Measurements from ENCODE around the gene RPS17.
"Not testable (repeated sequence)": the region's sequence is repeated elsewhere in the genome, so short reads cannot be mapped to it uniquely, and the experiment has no call there.

RPS17 gene

GRCh38 chr15:82507693-82508092 is 32.6 kb downstream of the RPS17 start:
- DNase-seq (ENCODE audit: low spot score) = not testable (repeated sequence)

DNA sequence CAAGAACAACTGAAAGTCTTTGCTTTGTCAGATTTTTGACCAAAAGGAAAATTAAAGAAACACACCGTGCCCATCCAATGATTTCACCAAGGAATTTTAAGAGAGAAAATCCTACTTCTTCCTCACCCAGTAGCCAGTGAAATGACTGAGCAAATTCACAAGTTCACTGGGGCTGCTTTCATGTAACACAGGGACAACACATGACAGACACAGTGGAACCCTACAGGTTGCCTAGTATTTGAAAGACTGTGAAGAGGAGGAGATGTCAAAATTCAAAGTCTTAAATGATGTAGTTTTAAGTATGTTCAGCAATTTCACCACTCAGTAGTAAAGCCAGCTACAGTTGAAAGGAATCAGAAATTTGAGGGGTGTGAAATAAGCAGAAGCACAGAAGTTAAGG is 33.2 kb downstream of the RPS17 start:
- DNase-seq (ENCODE audit: low spot score) = not testable (repeated sequence)

DNA sequence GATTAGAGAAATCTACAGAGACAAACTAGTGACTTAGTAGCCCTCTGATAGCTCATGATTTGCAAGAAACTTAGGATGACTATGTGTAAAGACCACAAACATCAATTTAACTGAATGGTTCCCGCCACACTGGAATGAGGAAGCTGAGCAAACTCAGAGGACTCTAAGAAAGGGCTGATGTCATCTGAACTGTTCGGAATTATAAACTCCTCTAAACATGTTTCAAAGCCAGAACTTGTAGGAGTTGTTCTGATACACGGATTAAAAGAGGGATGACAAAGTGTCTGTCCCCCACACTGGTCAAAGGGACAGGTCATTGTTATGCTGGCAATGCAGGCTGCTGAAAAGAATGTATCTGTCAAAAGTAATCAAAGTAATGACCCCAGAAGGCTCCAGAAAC is 34.4 kb downstream of the RPS17 start:
- DNase-seq (ENCODE audit: low spot score) = not testable (repeated sequence)

DNA sequence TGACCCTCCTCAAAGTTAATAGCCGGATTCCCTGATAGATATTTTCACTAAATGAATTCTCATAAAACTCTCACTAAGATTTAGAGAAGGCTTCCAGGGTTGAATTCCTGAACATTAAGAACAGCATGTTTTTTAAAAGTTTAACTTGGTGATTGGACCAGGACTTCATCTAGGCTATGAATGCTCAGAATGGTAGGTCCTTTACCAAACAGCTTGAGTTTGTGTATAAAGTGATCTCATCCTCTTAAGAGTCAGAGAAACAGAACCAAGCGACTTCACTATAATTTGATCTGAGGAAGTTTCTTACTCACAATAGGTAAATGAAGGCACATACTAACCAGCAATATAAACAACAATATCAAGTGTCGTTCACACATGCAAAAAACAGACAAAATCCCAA is 36.2 kb downstream of the RPS17 start:
- not testable (repeated sequence) for DNase-seq (ENCODE audit: low spot score)

DNA sequence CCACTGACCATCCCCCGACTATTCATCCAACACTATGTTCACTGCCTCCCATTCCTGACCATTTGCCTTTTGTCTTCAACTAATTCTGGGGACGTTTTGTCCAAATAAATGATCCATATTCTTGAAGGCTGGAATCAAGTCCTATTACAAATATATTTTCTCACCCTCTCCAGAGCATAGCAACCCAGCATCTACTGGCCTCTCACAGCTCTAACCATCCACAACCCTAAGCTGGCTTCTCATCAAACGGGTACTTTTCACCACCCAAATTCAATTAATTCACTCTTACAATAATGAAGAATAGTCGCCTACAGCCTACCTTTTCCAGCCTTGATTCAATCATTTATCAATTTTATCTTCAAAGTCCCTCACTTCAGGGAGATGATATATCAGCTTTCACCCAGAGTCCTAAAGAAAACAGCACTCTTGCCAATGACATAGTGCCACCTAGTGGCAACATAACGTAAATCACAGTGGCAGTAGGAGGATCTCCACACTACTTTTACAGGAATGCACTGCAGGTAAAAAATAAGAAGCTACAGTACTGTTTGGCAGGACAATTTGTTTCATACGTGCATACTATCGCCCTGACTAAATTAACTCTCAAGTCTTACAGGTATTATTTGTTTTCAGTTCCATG is 37.4 kb downstream of the RPS17 start:
- DNase-seq (ENCODE audit: low spot score) = not testable (repeated sequence)

- DNase-seq (ENCODE audit: low spot score) = not testable (repeated sequence)
Observed at GRCh38 chr15:82500772-82501171, 39.5 kb downstream of the RPS17 start.

GRCh38 chr15:82497978-82498377 is 42.3 kb downstream of the RPS17 start:
- DNase-seq (ENCODE audit: low spot score) = not testable (repeated sequence)

DNA sequence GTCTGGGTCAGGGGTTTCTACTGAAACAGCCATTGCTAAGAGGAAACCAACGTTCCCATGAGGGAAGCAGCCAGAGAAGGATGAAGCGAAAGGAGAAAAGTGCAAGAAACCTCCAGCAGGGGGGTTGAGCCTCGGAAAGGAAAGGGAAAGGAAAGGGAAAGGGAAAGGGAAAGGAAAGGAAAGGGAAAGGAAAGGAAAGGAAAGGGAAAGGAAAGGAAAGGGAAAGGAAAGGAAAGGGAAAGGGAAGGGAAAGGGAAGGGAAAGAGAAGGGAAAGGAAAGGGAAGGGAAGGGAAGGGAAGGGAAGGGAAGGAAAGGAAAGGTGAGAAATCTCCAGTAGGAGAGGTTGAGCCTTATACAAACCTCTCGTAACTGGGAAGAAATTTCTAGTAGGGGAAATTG is 52.0 kb downstream of the RPS17 start:
- DNase-seq (ENCODE audit: low spot score) = not testable (repeated sequence)

DNA sequence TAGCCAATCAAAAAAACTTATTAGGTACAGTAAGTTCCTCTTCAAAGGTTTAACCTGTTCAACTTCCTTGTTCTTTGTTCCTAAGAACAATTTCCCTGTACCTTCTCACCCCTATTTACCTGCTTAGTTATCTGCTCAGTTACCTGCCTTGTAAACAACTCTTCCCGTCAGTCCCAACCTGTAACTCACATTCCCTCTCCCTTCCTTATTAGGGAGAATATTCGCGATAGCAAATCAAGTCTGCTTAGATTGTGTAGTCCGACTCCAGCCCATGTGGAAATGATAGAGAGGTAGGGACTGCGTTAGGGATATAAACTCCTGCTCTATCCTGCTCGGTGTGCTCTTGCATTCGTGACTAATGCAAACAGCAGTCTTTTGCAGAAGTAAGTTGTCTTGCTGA is 53.2 kb downstream of the RPS17 start:
- not testable (repeated sequence) for DNase-seq (ENCODE audit: low spot score)

Measured in Ammon's horn (tissue), 1 donor.